ENCODE results near the gene PRSS56.

The PRSS56 gene

DNA sequence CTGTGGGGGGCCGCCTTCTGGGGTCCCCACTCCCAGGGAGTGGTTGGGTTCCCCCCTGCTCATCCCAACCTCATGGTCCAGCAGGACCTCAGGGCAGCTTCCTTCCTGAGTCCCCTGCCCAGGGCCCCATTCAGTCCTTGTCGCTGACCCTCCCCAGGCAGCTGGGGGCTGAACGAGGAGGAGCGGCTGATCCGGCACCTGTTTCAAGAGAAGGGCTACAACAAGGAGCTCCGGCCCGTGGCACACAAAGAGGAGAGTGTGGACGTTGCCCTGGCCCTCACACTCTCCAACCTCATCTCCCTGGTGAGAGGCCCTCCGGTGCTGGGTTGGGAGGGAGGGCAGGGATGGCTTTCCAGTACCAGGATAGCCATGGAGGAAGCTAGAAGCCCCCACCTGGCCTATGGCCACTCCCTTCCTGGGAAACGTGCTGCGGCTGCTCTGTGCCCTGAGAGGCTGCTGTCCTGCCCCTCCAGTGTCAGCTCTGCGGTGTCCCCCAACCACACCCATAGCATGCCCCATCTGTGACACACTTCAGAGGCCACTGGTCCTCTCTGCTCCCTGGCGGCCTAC, 6.3 kb downstream of the PRSS56 start:
- no peak for DNase-seq

DNA sequence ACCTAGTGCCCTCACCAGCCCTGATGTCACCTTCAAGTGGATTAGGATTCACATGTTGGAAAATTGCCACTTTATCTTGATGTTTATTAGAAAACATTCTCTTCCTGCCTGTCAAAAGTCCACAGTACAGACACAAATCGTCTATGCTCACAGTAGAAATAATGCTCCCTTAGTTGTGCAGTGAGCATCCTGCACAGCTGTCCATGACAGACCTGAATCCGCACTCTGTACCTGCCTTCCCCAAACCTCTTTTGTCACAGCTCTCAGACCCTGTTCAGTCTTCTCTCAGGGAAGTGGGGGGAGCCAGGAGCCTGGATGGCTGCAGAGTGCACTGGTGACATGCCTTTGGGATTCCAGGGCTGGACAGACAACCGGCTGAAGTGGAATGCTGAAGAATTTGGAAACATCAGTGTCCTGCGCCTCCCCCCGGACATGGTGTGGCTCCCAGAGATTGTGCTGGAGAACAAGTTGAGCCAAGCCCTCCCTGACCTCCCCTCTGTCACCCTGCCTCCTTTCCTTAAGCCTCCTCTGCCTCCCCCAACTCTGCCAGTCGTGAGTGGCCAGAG, 7.8 kb downstream of the PRSS56 start:
- DNase-seq: no peak

GRCh38 chr2:232528746-232529460, 8.7 kb downstream of the PRSS56 start:
- no peak for DNase-seq

DNA sequence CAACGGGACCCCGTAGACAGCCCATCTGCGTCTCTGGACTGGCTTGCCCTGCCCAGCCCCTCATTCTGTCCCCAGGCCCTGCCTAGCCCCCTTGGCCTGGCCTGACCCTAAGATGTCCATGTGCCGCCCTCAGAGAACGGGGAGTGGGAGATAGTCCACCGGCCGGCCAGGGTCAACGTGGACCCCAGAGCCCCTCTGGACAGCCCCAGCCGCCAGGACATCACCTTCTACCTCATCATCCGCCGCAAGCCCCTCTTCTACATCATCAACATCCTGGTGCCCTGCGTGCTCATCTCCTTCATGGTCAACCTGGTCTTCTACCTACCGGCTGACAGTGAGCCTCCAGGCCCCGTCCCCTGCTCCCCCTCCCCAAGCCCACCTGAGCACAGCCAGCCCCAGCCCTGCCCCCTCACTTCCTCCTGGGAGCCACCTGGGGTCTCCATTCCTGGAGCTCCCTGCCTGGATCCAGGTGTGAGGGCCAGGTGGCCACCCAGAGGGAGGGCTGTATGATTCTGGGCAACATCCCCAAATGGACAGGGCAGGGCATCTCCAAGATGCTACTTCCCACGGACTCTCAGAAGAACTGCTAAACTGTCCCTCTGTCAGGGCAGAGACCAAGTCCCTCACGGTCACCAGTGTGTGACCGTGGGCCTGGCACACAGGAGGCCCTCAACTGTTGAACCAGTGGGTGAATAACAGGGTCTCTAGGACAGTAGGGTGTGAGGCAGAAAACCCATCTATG, 9.8 kb downstream of the PRSS56 start:
- no peak for DNase-seq

DNA sequence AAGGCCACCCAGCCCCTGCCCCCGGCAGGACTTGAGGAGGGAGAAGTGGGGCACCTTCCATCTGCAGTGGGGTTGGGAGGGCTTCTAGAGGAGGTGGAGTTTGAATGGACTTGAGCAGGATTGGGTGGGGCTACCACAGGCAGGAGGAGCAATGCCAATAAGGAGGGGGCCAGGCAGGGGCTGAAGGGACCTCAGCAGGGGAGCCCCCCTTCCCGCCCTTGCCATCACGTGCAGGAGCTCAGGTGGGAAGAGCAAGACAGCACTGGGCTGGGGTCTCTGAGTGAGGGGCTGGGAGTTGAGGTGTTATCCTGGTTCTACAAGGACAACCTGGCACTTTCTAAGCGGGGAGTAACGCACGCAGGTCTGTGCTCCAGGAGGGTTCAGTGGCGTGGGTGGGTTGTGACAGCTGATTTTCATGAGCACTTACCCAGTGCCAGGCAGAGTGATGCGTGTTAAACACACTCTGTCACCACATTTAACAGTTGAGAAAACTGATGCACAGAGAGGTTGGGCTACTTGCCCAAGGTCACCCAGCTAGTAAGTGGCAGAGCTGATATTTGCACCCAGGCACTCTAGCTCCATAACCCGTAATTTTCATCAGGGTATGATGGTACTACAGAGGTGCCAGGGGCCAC, 10.6 kb downstream of the PRSS56 start:
- no peak for DNase-seq

DNA sequence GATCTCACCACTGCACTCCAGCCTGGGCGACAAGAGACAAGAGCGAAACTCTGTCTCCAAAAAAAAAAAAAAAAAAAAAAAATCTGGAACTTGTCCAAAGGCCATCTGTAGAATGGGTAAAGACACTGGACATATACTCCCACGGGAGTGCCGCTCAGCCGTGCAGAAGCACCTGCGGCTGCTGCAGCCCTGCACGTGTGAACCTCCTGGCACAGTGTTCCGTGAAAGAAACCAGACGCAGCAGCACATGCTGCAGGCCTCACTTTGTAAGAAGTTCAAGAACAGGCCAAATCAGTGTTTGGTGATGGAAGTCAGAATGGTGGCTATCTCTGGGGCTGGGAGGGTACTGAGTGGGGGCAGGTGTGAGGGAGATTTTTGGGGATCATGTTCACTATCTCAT, 12.2 kb downstream of the PRSS56 start:
- peak; percentile 35 for DNase-seq

DNA sequence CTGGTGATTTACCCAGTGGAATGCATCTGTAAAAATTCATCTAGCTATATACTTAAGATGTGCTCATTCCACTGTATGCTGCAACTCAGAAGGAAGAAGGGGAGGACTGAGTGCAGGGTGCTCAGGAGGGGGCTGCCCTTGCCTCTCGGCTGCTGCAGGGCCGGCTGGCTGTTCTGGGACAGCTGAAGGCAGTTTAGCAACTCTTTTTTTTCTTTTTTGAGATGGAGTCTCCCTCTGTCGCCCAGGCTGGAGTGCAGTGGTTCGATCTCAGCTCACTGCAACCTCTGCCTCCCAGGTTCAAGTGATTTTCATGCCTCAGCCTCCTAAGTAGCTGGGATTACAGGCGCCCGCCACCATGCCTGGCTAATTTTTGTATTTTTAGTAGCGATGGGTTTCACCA, 12.6 kb downstream of the PRSS56 start:
- peak; percentile 7 for DNase-seq

- peak; percentile 33 for DNase-seq
These were observed 13.9 kb downstream of the PRSS56 start for GRCh38 chr2:232533944-232534710.

GRCh38 chr2:232534940-232535651, 14.9 kb downstream of the PRSS56 start:
- DNase-seq: peak; percentile 28

- DNase-seq: peak; percentile 6
These were observed 15.8 kb downstream of the PRSS56 start for GRCh38 chr2:232535761-232536530.

GRCh38 chr2:232537079-232537478, 16.9 kb downstream of the PRSS56 start:
- peak; percentile 3 for DNase-seq

GRCh38 chr2:232537499-232537898, 17.3 kb downstream of the PRSS56 start:
- DNase-seq: no peak

DNA sequence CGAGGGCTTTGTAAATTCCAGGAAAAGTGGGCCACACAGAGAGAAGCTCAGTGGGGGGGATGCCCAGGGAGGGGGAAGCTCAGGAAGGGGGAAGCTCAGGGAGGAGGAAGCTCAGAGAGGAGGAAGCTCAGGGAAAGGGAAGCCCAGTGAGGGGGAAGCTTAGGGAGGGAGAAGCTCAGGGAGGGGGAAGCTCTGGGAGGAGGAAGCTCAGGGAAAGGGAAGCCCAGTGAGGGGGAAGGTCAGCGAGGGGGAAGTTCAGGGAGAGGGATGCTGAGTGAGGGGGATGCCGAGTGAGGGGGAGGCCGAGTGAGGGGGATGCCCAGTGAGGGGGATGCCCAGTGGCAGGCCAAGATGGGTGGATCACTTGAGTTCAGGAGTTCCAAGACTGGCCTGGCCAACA, 18.5 kb downstream of the PRSS56 start:
- DNase-seq: no peak

- DNase-seq: peak; percentile 73
These were observed 19.4 kb downstream of the PRSS56 start, which contains the start of gene CHRNG for GRCh38 chr2:232539298-232540231. Gene CHRNG (plus strand): TSS chr2:232539692. CDS start chr2:232539748, 56 bp downstream.

- no peak for DNase-seq
These were observed 20.4 kb downstream of the PRSS56 start for GRCh38 chr2:232540441-232541041.

- no peak for DNase-seq
These were observed 21.2 kb downstream of the PRSS56 start for GRCh38 chr2:232541195-232541960.

DNA sequence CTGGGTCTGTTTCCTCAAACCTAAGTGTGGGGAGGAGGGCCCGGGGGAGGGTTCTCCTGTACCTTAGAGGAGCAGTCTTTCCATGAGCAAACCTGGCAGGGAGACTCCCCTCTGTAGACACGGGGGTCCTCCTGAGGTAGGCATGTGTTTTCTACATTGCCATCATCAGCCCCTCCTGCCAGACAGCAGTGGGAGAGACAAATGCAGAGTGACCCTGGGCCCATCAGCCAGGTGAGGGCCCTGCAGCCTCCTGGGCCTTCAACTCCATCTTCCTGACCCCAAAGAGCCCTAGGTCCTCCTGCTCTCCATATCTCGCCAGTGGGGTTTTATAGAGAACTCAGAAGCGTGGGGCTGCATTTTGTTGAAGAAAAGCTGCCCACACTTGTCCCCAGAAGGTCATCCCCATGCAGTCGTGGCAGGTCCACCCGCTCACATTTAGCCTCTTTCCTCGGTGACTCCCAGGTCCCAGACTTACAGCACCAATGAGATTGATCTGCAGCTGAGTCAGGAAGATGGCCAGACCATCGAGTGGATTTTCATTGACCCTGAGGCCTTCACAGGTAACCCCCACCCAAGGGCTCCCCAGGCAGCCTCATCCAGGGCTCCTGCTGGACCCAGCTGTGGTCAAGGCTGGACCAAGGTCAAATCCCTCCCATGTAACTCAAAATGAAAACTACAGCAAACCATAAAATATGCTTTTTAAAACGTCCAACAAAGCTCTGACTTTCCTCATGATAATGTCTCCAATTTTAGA, 21.9 kb downstream of the PRSS56 start:
- no peak for DNase-seq
